Activated CD4-positive, alpha-beta memory T cell treated with anti-CD3 and anti-CD28 coated beads, Interleukin-2, amount 10 ng/mL, durations not matched to agents 7 days and 5 days (primary cell): Measurements from ENCODE around the gene SLC38A1. TPM values are rescaled to one million over a fixed set of nuclear protein-coding genes. Genes with fewer than 3 reads are reported as not detected.

Experiments used
- CTCF ChIA-PET: fragments of 350-600 bp; sonication (Branson Sonifier 250); formaldehyde crosslinking; loops from one replicate; lab custom pipeline; 2021; ENCODE audit warnings: antibody characterized with exemption, inconsistent platforms; lab: Charles Lee
- POLR2A ChIA-PET: fragments of 350-600 bp; sonication (Branson Sonifier 250); formaldehyde crosslinking; loops from one replicate; lab custom pipeline; 2021; ENCODE audit warnings: antibody characterized with exemption; lab: Charles Lee
- DNase-seq: peaks from one replicate; pipeline ENCODE4 v3.0.0-alpha.2; 2020
- H3K27ac Mint-ChIP-seq: one replicate; pipeline ENCODE4 v1.8.0; 2021; ENCODE audit warnings: mild to moderate bottlenecking, mixed read lengths
- H3K27me3 Mint-ChIP-seq: one replicate; pipeline ENCODE4 v1.8.0; 2021; ENCODE audit warnings: mixed read lengths
- H3K36me3 Mint-ChIP-seq: one replicate; pipeline ENCODE4 v1.8.0; 2021; ENCODE audit warnings: low read depth, mixed read lengths
- H3K4me1 Mint-ChIP-seq: one replicate; pipeline ENCODE4 v1.8.0; 2021; ENCODE audit warnings: mixed read lengths
- H3K4me3 Mint-ChIP-seq: one replicate; pipeline ENCODE4 v1.8.0; 2021; ENCODE audit warnings: mild to moderate bottlenecking, mixed read lengths
- H3K9me3 Mint-ChIP-seq: one replicate; pipeline ENCODE4 v1.8.0; 2021; ENCODE audit warnings: mixed read lengths
- total RNA-seq, 2 experiments: library from RNA; stranded (reverse); gene quantifications; one replicate each; pipeline ENCODE4 v1.2.3, GENCODE V29; 2021

SLC38A1 gene
- total RNA-seq, 2 experiments from 2014 or later = 209 to 214 TPM

- Mint-ChIP-seq H3K4me3 (peak overlapping the region; percentile 36), H3K27me3 (no peaks in the 10 kb centered on the region), H3K27ac (peak overlapping the region; percentile 95), H3K4me1 (peaks cover 80% of the 10 kb centered on the region), H3K9me3 (no peaks in the 10 kb centered on the region), H3K36me3 (peaks cover 94% of the 10 kb centered on the region)
- ChIA-PET CTCF (no interaction called here), POLR2A (interaction anchor here (0.9 to 15.6 kb wide), 6 partner anchors 8 to 993 kb away, joined by 3 to 449 read pairs (median 4); partner anchors contain the start of gene SLC38A1)
- no peak for DNase-seq
Measured at GRCh38 chr12:46222636-46223035, 46.2 kb downstream of the SLC38A1 start.

GRCh38 chr12:46221255-46222128 lies 47.4 kb downstream of the SLC38A1 start:
- ChIA-PET POLR2A (interaction anchor here (1.0 to 15.6 kb wide), 4 partner anchors 11 to 49 kb away, joined by 3 to 449 read pairs (median 112); partner anchors contain the start of gene SLC38A1), CTCF (no interaction called here)
- H3K27ac Mint-ChIP-seq = peak overlapping the region; percentile 95
- no peak overlapping the region for H3K4me3 Mint-ChIP-seq
- H3K4me1 Mint-ChIP-seq = peaks cover 88% of the 10 kb centered on the region
- peaks cover 90% of the 10 kb centered on the region for H3K36me3 Mint-ChIP-seq
- no peaks in the 10 kb centered on the region for H3K27me3 Mint-ChIP-seq
- no peak for DNase-seq
- H3K9me3 Mint-ChIP-seq = no peaks in the 10 kb centered on the region

GRCh38 chr12:46219877-46220655 lies 48.8 kb downstream of the SLC38A1 start:
- DNase-seq = peak; percentile 87
- H3K27ac Mint-ChIP-seq = peak overlapping the region; percentile 95

GRCh38 chr12:46219132-46219876 lies 49.5 kb downstream of the SLC38A1 start:
- H3K27ac Mint-ChIP-seq = peak overlapping the region; percentile 95
- H3K9me3 Mint-ChIP-seq = no peaks in the 10 kb centered on the region
- H3K4me3 Mint-ChIP-seq = peak overlapping the region; percentile 73
- POLR2A ChIA-PET = interaction anchor here (0.9 to 15.6 kb wide), 16 partner anchors 12 to 997 kb away, joined by 3 to 449 read pairs (median 3); partner anchors contain the start of genes ARID2, SLC38A1 and SLC38A2
- peaks cover 83% of the 10 kb centered on the region for H3K36me3 Mint-ChIP-seq
- no peak for DNase-seq
- H3K27me3 Mint-ChIP-seq = no peaks in the 10 kb centered on the region
- CTCF ChIA-PET = interaction anchor here (0.9 to 2.9 kb wide), 2 partner anchors 14 to 47 kb away, joined by 3 to 10 read pairs; no protein-coding TSS in a partner anchor
- H3K4me1 Mint-ChIP-seq = peaks cover 94% of the 10 kb centered on the region

More at GRCh38 chr12:46219877-46220655, 48.8 kb downstream of the SLC38A1 start:
- no peaks in the 10 kb centered on the region for H3K27me3 Mint-ChIP-seq
- ChIA-PET CTCF (interaction anchor here (0.9 kb wide), 1 partner anchor 14 kb away, joined by 3 read pairs; no protein-coding TSS in a partner anchor), POLR2A (interaction anchor here (0.9 to 15.6 kb wide), 15 partner anchors 11 to 996 kb away, joined by 3 to 449 read pairs (median 3); partner anchors contain the start of genes ARID2, SLC38A1 and SLC38A2)
- H3K9me3 Mint-ChIP-seq = no peaks in the 10 kb centered on the region
- H3K4me3 Mint-ChIP-seq = peak overlapping the region; percentile 73
- peaks cover 96% of the 10 kb centered on the region for H3K4me1 Mint-ChIP-seq
- peaks cover 85% of the 10 kb centered on the region for H3K36me3 Mint-ChIP-seq

GRCh38 chr12:46218322-46219095 lies 50.3 kb downstream of the SLC38A1 start:
- peak overlapping the region; percentile 73 for H3K4me3 Mint-ChIP-seq
- ChIA-PET CTCF (interaction anchor here (0.8 to 4.2 kb wide), 3 partner anchors 48 to 93 kb away, joined by 4 to 40 read pairs (median 10); partner anchors contain the start of gene SLC38A1), POLR2A (interaction anchor here (0.6 to 15.6 kb wide), 17 partner anchors 12 to 1858 kb away, joined by 3 to 449 read pairs (median 5); partner anchors contain the start of genes ARID2, SCAF11, SLC38A1 and SLC38A2)
- peak overlapping the region; percentile 95 for H3K27ac Mint-ChIP-seq
- DNase-seq = no peak
- peaks cover 83% of the 10 kb centered on the region for H3K36me3 Mint-ChIP-seq
- no peaks in the 10 kb centered on the region for H3K9me3 Mint-ChIP-seq
- H3K27me3 Mint-ChIP-seq = no peaks in the 10 kb centered on the region
- H3K4me1 Mint-ChIP-seq = peaks cover 94% of the 10 kb centered on the region

GRCh38 chr12:46217541-46218321 lies 51.1 kb downstream of the SLC38A1 start:
- POLR2A ChIA-PET = interaction anchor here (0.6 to 15.6 kb wide), 17 partner anchors 11 to 1859 kb away, joined by 3 to 449 read pairs (median 5); partner anchors contain the start of genes SCAF11, SLC38A1 and SLC38A2
- Mint-ChIP-seq H3K4me3 (peak overlapping the region; percentile 73), H3K36me3 (peaks cover 83% of the 10 kb centered on the region), H3K4me1 (peaks cover 94% of the 10 kb centered on the region), H3K27ac (peak overlapping the region; percentile 95), H3K9me3 (no peaks in the 10 kb centered on the region), H3K27me3 (no peaks in the 10 kb centered on the region)
- CTCF ChIA-PET = interaction anchor here (0.8 to 4.2 kb wide), 3 partner anchors 49 to 92 kb away, joined by 4 to 40 read pairs (median 10); partner anchors contain the start of gene SLC38A1
- peak; percentile 81 for DNase-seq

- peaks cover 94% of the 10 kb centered on the region for H3K4me1 Mint-ChIP-seq
- peak overlapping the region; percentile 95 for H3K27ac Mint-ChIP-seq
- POLR2A ChIA-PET = interaction anchor here (0.7 to 15.6 kb wide), 26 partner anchors 8 to 1005 kb away, joined by 3 to 449 read pairs (median 4); partner anchors contain the start of genes SCAF11, SLC38A1 and SLC38A2
Measured at GRCh38 chr12:46214668-46215436, 54.0 kb downstream of the SLC38A1 start.

GRCh38 chr12:46212108-46212982 lies 56.5 kb downstream of the SLC38A1 start:
- Mint-ChIP-seq H3K27ac (peak overlapping the region; percentile 95), H3K27me3 (no peaks in the 10 kb centered on the region), H3K4me1 (peaks cover 84% of the 10 kb centered on the region), H3K4me3 (no peak overlapping the region), H3K36me3 (peaks cover 83% of the 10 kb centered on the region), H3K9me3 (no peaks in the 10 kb centered on the region)
- POLR2A ChIA-PET = interaction anchor here (11.2 to 15.6 kb wide), 2 partner anchors 51 to 58 kb away, joined by 221 to 449 read pairs; partner anchors contain the start of gene SLC38A1
- no peak for DNase-seq
- CTCF ChIA-PET = no interaction called here

More at GRCh38 chr12:46214668-46215436, 54.0 kb downstream of the SLC38A1 start:
- no peaks in the 10 kb centered on the region for H3K9me3 Mint-ChIP-seq
- peak; percentile 92 for DNase-seq
- peak overlapping the region; percentile 61 for H3K4me3 Mint-ChIP-seq
- CTCF ChIA-PET = interaction anchor here (1.2 to 4.2 kb wide), 4 partner anchors 10 to 88 kb away, joined by 3 to 40 read pairs (median 4); partner anchors contain the start of gene SLC38A1
- peaks cover 83% of the 10 kb centered on the region for H3K36me3 Mint-ChIP-seq
- H3K27me3 Mint-ChIP-seq = no peaks in the 10 kb centered on the region

GRCh38 chr12:46210873-46211439 lies 57.9 kb downstream of the SLC38A1 start:
- ChIA-PET POLR2A (interaction anchor here (3.5 kb wide), 1 partner anchor 59 kb away, joined by 39 read pairs; the partner anchor contains the start of gene SLC38A1), CTCF (no interaction called here)
- peak overlapping the region; percentile 73 for H3K27ac Mint-ChIP-seq

More at GRCh38 chr12:46210873-46211439, 57.9 kb downstream of the SLC38A1 start:
- H3K4me1 Mint-ChIP-seq = peaks cover 75% of the 10 kb centered on the region
- H3K27me3 Mint-ChIP-seq = no peaks in the 10 kb centered on the region
- peak overlapping the region; percentile 4 for H3K4me3 Mint-ChIP-seq
- H3K9me3 Mint-ChIP-seq = no peaks in the 10 kb centered on the region
- no peak for DNase-seq
- H3K36me3 Mint-ChIP-seq = peaks cover 86% of the 10 kb centered on the region
